Measurements from ENCODE around the gene BSDC1. TPM values are rescaled to one million over a fixed set of nuclear protein-coding genes. Genes with fewer than 3 reads are reported as not detected.
"Not testable (repeated sequence)": the region's sequence is repeated elsewhere in the genome, so short reads cannot be mapped to it uniquely, and the experiment has no call there.

Gene BSDC1
- total RNA-seq, 1 experiment from 2014 or later: 44.7 TPM

DNA sequence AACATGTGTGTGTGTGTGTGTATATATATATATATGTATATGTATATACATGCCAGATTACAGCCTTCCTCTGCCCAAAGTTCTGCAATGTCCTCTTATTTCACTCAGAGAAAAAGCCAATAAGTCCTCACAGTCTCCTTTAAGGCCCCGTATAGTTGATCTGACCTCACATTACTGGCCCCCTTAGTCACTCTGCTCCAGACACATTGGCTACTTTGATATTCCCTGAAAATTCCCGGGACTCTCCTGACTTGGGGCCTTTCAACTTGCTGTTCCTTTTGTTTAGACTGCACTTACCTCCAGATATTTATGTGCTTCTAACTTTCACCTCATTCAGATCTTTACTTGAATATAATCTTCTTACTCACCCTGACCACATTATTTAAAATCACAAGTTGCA lies 4.2 kb upstream of the BSDC1 start:
- DNase-seq (ENCODE audit: low read depth): no peak
- in situ Hi-C loops (cut with HindIII; ENCODE audit: low pct_unique_long_range_greater_than_20kb, low sequenced_read_pairs): no loop called here

DNA sequence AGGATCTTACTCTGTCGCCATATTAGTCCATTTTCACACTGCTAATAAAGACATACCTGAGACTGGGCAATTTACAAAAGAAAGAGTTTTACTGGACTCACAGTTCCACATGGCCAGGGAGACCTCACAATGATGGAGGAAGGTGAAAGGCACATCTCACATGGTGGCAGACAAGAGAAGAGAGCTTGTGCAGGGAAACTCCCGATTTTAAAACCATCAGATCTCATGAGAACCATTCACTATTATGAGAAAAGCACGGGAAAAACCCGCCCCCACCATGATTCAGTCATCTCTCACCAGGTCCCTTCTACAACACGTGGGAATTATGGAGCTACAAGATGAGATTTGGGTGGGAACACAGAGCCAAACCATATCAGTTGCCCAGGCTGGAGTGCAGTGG lies 2.3 kb upstream of the BSDC1 start:
- DNase-seq (ENCODE audit: low read depth); in situ Hi-C loops (cut with HindIII; ENCODE audit: low pct_unique_long_range_greater_than_20kb, low sequenced_read_pairs): not testable (repeated sequence)

DNA sequence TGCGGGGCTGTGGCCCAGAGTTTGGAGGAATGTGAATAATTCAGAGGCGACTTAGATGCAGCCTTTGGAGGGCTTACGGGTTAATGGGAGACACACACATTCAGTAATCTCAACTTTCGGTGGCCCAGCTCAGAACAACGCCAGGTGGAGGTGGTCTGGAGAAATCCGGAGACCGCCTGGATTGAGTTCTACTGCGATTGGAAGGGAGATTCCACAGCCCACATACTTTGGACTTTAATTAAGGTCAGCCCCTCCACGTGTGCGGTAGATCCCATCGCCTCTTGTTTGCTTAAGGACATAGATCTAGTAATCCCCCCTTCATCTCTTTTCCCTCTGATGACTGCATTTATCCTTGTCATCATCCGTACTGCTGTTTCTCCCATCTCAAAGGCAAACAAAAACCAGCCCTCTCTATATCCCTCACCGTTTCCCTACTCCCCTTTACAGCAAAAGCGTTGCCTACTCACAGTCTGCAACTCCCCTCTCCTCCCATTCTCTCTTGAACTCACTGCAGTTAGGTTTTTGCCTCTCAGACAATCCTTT lies 720 bp upstream of the BSDC1 start:
- DNase-seq (ENCODE audit: low read depth): no peak
- in situ Hi-C loops (cut with HindIII; ENCODE audit: low pct_unique_long_range_greater_than_20kb, low sequenced_read_pairs): no loop called here

DNA sequence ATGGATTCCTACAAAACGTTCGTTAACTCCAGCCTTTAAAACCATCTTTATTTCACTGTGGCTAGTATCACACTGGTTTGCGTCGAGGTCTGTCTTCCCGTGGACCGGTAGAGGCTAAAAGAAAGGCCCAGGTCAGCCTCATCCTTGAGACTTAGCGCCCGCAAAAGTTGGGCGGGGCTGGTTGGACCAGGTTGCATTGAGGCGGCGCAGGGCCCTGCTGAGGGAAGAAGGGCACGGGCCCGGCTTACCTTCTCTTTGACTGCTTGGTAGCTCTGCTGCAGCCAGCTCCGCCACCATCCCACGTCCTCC lies 455 bp downstream of the BSDC1 start:
- no peak for DNase-seq (ENCODE audit: low read depth)
- in situ Hi-C loops (cut with HindIII; ENCODE audit: low pct_unique_long_range_greater_than_20kb, low sequenced_read_pairs): no loop called here

DNA sequence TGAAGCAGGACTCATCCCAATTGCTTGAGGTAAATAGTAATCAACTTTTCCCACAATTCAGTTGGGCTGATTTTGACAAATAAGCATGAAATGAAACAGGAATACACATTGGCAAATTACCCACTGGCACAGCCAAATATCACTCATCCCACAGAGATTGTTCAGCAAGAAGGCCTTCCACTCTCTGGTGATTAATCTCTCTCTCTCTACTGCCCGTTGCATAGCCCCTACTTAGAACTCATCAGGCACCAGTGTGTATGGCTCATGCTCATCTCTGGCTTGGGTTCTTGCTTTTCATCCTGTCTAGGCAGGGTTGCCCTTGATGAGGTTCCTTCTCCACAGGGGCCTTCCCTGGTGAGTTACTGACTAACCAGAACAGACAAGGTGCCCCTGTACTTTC lies 1.1 kb downstream of the BSDC1 start:
- DNase-seq (ENCODE audit: low read depth): no peak
- in situ Hi-C loops (cut with HindIII; ENCODE audit: low pct_unique_long_range_greater_than_20kb, low sequenced_read_pairs): no loop called here

DNA sequence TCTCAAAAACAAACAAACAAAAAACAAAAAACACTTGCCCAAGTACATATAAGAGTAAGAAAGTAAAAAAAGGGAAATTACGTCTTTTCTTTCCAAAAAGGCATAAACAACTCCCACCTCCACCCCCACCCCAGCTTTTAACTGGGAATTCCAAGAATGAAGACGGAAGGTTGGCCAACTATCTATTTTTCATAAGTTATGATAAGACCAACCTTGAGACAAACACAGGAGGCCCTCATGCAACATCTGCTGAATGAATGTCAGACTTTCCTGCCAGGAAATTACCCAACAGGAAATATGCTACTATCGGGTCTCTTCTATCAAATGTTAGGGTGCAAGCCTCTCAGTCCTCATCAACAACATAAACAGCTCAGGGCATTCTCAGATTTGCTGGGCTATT lies 1.9 kb downstream of the BSDC1 start:
- DNase-seq (ENCODE audit: low read depth): no peak
- in situ Hi-C loops (cut with HindIII; ENCODE audit: low pct_unique_long_range_greater_than_20kb, low sequenced_read_pairs): no loop called here

DNA sequence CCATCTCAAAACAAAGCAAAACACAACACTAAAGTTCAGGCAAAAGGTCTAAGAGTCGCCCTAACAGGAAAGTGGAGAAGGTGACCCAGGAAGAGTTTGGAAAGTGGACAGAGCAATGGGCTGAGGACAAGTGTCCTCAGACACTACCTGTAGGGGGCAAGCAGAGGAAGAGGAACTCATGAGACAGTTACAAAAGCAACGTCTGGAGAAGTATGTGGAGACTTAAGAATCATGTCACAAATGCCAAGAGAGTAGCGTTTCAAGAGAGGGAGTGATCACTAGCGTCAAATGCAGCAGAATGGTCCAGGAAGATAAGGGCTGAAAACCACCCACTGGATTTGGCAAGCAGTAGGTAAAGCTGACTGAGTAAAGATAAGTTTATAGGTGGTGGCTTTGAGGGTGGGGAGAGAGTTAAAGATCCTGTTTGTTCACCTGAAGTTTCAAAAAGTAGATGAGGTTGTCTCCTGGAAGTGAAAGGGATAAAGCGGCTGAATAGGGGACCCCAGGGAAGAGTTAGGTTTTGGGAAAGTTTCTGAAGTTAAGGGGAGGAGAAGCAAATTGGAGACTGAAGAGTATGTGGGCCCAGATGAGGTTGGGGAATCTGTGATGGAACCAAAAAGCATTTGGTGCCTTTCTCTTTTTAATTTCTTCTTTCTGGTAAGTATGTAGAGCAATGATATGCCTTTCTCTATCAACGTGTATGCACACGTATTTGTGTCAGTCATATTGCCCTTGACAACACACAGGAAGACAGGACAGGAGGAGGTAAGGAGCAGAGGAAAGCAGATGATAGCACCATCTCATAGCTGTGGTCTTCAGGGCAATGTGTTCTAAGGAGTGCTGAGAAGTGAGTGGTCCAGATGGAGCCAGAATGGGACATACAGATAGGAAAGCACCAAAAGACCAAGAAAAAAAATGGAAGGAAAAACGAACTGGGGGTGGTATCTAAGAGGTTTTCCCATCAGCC lies 3.1 kb downstream of the BSDC1 start:
- no peak for DNase-seq (ENCODE audit: low read depth)
- in situ Hi-C loops (cut with HindIII; ENCODE audit: low pct_unique_long_range_greater_than_20kb, low sequenced_read_pairs): no loop called here

DNA sequence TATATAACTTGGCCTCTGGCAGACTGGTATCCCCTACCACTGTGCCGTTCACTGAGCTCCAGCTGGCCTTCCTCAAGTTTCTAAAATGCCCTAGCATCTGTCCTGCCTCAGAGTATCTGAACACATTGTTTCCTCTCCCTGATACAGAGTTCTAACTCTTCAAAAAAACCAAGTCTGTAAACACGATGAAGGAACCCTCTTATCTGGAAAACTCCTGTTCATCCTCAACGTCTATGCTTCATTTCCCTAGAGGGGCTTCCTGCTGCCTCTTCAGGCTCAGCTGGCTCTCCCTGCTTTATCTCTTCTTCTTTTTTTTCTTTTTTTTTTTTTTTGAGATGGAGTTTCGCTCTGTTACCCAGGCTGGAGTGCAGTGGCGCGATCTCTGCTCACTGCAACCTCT lies 5.6 kb downstream of the BSDC1 start:
- DNase-seq (ENCODE audit: low read depth): no peak
- in situ Hi-C loops (cut with HindIII; ENCODE audit: low pct_unique_long_range_greater_than_20kb, low sequenced_read_pairs): no loop called here

DNA sequence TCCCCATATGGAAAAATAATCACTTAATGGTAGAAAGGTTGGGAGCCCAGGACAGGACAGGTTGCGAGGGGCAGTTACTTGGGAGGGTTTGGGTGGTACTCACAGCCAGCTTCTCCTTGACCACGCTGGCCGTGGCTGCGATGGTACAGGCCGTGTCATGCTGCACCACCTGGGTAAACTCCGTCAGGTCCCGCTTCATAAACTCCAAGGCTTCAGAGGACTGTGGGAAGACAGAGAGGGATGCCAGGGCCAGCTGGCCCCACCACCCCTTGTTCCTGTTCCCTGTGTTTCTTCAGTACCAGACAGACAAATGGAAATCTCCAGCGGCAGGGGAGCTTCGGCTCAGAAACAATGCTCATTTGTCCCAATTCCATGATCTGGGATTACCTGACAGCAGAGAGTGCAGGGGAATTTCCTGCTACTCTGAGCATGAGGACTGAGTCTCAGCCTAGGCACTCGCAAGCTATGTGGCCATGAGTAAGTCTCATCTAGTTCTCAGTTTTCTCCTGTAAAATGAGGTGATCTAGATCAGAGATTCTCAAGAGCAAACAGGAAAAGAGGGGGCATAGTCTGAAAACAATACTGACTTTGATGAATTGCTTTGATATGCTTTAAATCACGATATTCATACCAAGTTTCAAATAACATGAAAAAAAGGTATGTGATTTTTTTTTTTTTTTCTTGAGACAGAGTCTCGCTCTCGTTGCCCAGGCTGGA lies 7.4 kb downstream of the BSDC1 start:
- in situ Hi-C loops (cut with HindIII; ENCODE audit: low pct_unique_long_range_greater_than_20kb, low sequenced_read_pairs): no loop called here
- no peak for DNase-seq (ENCODE audit: low read depth)

DNA sequence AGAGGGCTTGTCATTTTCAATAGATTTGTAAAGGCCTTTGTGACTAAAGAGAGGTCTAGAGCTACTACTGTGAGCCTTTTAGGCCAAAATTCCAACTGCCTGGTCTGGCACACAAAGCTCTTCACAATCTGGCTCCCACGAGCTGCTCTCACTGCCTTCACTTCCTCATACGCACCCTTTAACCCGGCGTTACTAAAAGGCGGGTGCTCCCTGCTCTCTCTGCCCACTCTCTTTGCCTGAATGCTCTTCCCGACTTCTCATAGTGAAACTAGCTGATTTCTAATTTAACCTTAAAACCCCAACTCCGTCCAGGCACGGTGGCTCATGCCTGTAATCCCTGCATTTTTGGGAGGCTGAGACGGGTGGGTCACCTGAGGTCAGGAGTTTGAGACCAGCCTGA lies 14.2 kb downstream of the BSDC1 start:
- DNase-seq (ENCODE audit: low read depth): no peak
- in situ Hi-C loops (cut with HindIII; ENCODE audit: low pct_unique_long_range_greater_than_20kb, low sequenced_read_pairs): no loop called here

DNA sequence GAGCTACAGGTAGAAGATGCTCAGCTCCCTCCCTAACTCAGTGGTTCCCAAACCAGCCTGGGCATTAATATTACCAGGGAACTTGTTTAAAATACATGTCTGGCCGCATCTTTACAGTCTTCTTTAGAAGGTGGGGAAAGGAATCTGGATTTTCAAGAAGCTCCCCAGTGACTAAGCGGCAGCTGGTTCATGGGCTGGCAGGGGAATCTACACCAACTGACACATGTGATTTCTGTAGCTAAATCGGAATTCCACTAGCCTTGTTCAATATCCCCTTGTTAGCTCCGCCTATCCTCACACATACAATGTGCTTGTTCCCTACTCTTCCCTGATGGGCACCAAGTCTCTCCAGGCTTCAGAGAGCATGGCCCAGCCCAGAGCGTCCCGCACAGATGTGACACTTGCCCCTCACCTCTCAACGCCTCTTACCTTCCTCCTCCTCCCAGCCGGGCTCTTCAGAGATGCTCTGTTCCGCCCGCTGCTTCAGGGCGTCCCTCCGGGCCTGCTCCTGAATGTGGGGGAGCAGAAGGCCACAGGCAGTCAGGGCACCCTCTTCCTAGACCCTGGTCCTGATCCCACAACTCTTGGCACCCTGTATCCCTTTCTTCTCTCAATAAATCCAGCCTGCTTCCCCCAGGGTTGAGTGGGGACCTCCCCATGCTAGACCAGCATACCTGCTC lies 16.6 kb downstream of the BSDC1 start:
- in situ Hi-C loops (cut with HindIII; ENCODE audit: low pct_unique_long_range_greater_than_20kb, low sequenced_read_pairs): no loop called here
- no peak for DNase-seq (ENCODE audit: low read depth)

DNA sequence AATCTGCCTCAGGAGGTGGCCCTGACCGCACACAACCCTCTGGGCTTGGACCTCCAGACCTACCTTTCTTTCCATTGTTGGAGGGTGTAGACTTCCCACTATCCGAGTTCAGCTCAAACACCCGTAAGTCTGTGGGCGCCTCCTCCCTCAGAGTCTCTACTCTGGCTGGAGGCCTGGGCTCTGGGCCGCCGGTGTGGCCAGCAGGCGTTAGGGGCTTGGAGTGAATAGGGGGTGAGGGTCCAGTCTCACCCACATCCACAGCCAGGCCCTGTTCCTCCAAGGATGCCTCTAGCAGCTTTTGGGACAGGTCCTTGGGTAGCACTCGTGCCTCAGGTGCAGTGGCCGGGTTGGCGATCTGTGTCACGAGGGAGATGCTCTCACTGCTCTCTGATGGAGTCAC lies 18.0 kb downstream of the BSDC1 start:
- no peak for DNase-seq (ENCODE audit: low read depth)
- in situ Hi-C loops (cut with HindIII; ENCODE audit: low pct_unique_long_range_greater_than_20kb, low sequenced_read_pairs): no loop called here

DNA sequence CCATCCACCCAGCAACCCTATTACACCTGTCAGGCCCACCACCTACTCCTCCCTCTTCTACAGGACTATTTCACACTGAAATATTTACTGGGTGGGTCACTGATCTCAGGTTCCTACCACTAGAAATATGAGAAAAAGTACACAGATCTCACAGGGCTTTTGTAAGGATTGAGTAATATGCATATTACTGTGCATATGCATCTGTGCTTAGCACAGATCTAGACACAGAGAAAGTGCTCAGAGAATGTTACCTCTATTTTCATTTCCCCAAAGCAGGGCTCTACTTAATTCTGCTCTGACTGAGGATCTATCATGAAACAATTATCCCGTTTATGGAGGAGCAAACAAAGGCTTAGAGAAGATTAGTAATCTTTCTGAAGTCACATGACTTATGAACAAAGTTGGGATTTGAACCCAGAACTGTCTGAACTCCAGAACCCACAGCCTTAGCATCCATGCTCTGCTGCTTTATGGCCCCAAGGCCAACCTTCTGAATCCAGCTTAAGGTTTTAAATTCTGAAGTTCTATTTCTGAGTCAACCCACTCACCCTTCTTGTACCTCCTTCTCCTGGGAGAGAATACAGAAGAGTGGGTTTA lies 20.1 kb downstream of the BSDC1 start:
- in situ Hi-C loops (cut with HindIII; ENCODE audit: low pct_unique_long_range_greater_than_20kb, low sequenced_read_pairs): no loop called here
- DNase-seq (ENCODE audit: low read depth): no peak

DNA sequence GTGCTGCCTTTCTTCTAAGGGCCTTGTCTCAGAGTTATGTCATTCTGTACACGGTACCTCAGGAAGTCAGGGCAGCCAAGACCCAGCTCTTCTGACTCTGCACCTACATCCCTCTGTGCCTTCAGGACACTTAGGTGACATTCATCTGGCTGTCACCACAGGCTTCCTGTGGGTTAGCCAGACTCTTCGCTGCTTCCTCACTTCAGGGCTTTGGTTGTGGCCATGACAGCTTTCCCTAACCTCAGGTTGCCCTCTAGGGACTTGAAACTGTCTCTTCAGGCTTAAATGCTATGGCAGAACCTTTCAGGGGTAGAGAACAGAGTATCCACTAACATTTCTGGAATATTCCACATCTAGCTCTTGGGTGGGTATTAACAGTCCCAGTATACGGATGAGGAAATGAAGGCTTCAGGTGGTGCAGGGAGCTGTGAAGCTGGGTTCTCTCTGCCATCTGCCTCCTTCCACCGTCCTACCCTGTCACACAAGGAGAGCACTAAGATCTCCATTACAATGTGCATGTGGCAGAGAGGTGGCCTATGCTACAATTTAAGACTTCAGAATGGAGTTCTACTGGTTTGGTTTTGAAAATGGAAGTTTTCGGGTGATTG lies 22.0 kb downstream of the BSDC1 start:
- no peak for DNase-seq (ENCODE audit: low read depth)
- in situ Hi-C loops (cut with HindIII; ENCODE audit: low pct_unique_long_range_greater_than_20kb, low sequenced_read_pairs): no loop called here

DNA sequence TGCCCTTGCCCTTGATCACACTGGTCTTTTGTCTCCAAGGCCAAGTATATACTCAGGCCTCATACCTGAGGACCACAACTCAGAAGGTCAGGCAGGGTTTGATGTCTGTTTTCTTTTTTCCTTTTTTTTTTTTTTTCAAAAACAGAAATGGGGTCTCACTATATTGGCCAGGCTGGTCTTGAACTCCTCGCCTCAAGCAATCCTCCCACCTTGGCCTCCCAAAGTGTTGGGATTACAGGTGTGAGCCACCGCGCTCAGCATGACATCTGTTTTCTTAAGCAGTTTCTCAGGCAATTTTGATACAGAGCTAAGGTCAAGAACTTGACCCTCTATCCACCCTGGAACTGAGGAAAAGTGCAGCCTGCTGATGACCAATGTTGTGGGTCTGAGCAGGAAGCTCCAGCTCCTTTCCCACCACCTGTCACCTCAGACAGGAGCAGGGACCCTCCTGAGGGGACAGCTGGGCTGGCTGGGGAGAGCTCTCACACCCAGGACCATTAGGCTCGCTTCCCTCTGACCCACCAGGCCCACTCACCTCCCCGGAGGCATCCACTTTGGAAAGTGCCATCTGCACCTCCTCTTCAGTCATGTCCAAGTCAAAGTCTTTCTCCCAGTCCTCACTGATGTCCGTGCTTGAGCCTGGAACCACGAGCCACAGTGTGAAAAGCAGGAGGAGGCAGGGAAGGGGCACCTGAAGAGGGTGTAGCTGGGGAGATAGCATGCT lies 26.2 kb downstream of the BSDC1 start:
- in situ Hi-C loops (cut with HindIII; ENCODE audit: low pct_unique_long_range_greater_than_20kb, low sequenced_read_pairs): no loop called here
- DNase-seq (ENCODE audit: low read depth): no peak

DNA sequence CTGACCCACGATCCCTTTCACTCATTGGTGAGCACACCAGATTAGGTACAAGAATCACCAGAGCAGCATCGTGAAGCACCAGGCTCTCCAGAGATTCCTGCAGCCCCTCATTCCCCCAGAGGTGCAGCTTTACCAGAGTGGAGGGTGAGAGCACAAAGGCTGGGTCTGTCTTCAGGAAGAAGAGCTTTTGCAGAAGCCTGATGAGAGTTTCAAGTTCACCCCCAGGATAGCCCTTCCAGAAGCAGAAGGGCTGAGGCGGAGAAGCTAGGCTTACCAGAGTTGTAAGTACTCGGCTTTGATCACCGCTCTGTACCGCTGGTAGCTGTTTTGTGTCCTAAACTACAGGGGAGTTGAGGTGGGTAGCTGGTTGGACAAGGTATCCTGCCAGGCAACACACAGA lies 28.8 kb downstream of the BSDC1 start:
- DNase-seq (ENCODE audit: low read depth): no peak
- in situ Hi-C loops (cut with HindIII; ENCODE audit: low pct_unique_long_range_greater_than_20kb, low sequenced_read_pairs): no loop called here

DNA sequence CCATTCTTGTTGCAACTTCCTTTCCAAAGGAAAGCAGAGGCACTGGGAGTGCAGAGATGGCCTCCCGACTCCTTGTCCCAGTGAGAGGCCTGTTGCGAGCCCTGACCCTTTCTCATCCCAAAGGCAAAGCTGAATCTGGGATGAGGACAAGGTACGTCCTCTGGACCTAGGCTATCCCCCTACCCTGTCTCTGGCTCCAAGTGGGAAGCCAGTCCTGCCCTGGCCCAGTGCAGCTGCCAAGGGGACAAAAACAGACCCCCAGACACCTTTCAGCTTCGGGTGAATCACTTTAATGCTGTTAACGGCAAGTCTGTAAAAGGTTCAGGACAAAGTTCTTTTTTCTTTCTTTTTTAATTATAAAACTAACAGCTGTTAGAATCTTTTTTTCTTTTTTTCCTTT lies 29.4 kb downstream of the BSDC1 start:
- in situ Hi-C loops (cut with HindIII; ENCODE audit: low pct_unique_long_range_greater_than_20kb, low sequenced_read_pairs): no loop called here
- no peak for DNase-seq (ENCODE audit: low read depth)

DNA sequence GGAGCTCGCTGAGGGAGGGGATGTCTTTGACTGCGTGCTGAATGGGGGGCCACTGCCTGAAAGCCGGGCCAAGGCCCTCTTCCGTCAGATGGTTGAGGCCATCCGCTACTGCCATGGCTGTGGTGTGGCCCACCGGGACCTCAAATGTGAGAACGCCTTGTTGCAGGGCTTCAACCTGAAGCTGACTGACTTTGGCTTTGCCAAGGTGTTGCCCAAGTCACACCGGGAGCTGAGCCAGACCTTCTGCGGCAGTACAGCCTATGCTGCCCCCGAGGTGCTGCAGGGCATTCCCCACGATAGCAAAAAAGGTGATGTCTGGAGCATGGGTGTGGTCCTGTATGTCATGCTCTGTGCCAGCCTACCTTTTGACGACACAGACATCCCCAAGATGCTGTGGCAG lies 30.5 kb downstream of the BSDC1 start:
- in situ Hi-C loops (cut with HindIII; ENCODE audit: low pct_unique_long_range_greater_than_20kb, low sequenced_read_pairs): no loop called here
- no peak for DNase-seq (ENCODE audit: low read depth)

Data from Caki2 (cell line).